NT2/D1 (cell line): ENCODE results near the gene SNAPC1.

Experiments used
- YY1 ChIP-seq: IDR thresholded peaks from 2 replicates; pipeline ENCODE4 v1.6.1; 2011; ENCODE audit not compliant: insufficient read length, insufficient read depth
- ZNF274 ChIP-seq: IDR thresholded peaks from 2 replicates; pipeline ENCODE4 v1.6.1; 2011; ENCODE audit warnings: mild to moderate bottlenecking, low read depth, low read length

GRCh38 chr14:61751475-61751989 is 10.7 kb upstream of the SNAPC1 start:
- no peak for TF ChIP-seq ZNF274
- no peak for TF ChIP-seq YY1
